GM18519 (cell line): Measurements from ENCODE around the gene CYSRT1.
"Not testable (repeated sequence)": the region's sequence is repeated elsewhere in the genome, so short reads cannot be mapped to it uniquely, and the experiment has no call there.

Experiments used
- ATAC-seq: cut with Tn5 transposase; IDR thresholded peaks from one replicate; pipeline ENCODE4 v1.9.1; 2021; ENCODE audit warnings: mild to moderate bottlenecking, moderate library complexity; ENCODE audit not compliant: unreplicated experiment, low FRiP score

The CYSRT1 gene

GRCh38 chr9:137235424-137236237 lies 10.7 kb downstream of the CYSRT1 start:
- ATAC-seq = no peak

- no peak for ATAC-seq
Observed at GRCh38 chr9:137236238-137236935, 11.4 kb downstream of the CYSRT1 start.

- ATAC-seq = no peak
Observed at GRCh38 chr9:137236936-137237421, 12.0 kb downstream of the CYSRT1 start.

GRCh38 chr9:137237759-137238726 lies 13.1 kb downstream of the CYSRT1 start:
- ATAC-seq = no peak

- ATAC-seq = not testable (repeated sequence)
Observed at GRCh38 chr9:137239541-137240200, 14.7 kb downstream of the CYSRT1 start.

- ATAC-seq = peak; percentile 12
Observed at GRCh38 chr9:137240318-137240840, 15.4 kb downstream of the CYSRT1 start.

- ATAC-seq = peak; percentile 69
Observed at GRCh38 chr9:137240841-137241489, 16.0 kb downstream of the CYSRT1 start, which contains the start of gene TUBB4B. TUBB4B (plus strand) TSS chr9:137241287; CDS start chr9:137241361, 74 bp downstream.

- no peak for ATAC-seq
Observed at GRCh38 chr9:137241490-137242268, 16.7 kb downstream of the CYSRT1 start.

GRCh38 chr9:137242269-137243203 lies 17.6 kb downstream of the CYSRT1 start:
- no peak for ATAC-seq

- ATAC-seq = not testable (repeated sequence)
Observed at GRCh38 chr9:137243266-137243625, 18.3 kb downstream of the CYSRT1 start.

- no peak for ATAC-seq
Observed at GRCh38 chr9:137243626-137244485, 18.9 kb downstream of the CYSRT1 start.

- ATAC-seq = no peak
Observed at GRCh38 chr9:137244486-137245449, 19.8 kb downstream of the CYSRT1 start.

- no peak for ATAC-seq
Observed at GRCh38 chr9:137245450-137246421, 20.8 kb downstream of the CYSRT1 start.
